HG03558 (cell line): ENCODE measurements around the gene SYNCRIP.
"Not testable (repeated sequence)": the region's sequence is repeated elsewhere in the genome, so short reads cannot be mapped to it uniquely, and the experiment has no call there.

ENCODE experiments used
- ATAC-seq: cut with Tn5 transposase; IDR thresholded peaks from one replicate; pipeline ENCODE4 v1.9.1; 2021; ENCODE audit warnings: moderate number of reproducible peaks; ENCODE audit not compliant: unreplicated experiment; ENCODE audit errors: extremely low read depth

SYNCRIP gene

GRCh38 chr6:85602100-85602499 is 40.6 kb downstream of the SYNCRIP start:
- no peak for ATAC-seq

GRCh38 chr6:85600713-85601313 is 41.9 kb downstream of the SYNCRIP start:
- ATAC-seq = no peak

GRCh38 chr6:85594197-85594930 is 48.3 kb downstream of the SYNCRIP start:
- ATAC-seq = no peak

GRCh38 chr6:85593438-85594196 is 49.1 kb downstream of the SYNCRIP start, which contains the start of gene SNX14:
SNX14 (minus strand) TSS chr6:85593858; CDS start chr6:85593718, 140 bp downstream.
- ATAC-seq = peak; percentile 79

GRCh38 chr6:85592033-85592432 is 50.7 kb downstream of the SYNCRIP start:
- no peak for ATAC-seq

GRCh38 chr6:85591207-85591606 is 51.5 kb downstream of the SYNCRIP start:
- ATAC-seq = no peak

- no peak for ATAC-seq
Measured at GRCh38 chr6:85585741-85586140, 56.9 kb downstream of the SYNCRIP start.

GRCh38 chr6:85582832-85583231 is 59.9 kb downstream of the SYNCRIP start:
- ATAC-seq = not testable (repeated sequence)

GRCh38 chr6:85581572-85581971 is 61.1 kb downstream of the SYNCRIP start:
- no peak for ATAC-seq

- ATAC-seq = no peak
Measured at GRCh38 chr6:85580878-85581267, 61.8 kb downstream of the SYNCRIP start.

GRCh38 chr6:85580118-85580877 is 62.4 kb downstream of the SYNCRIP start:
- ATAC-seq = no peak

- no peak for ATAC-seq
Measured at GRCh38 chr6:85579581-85579980, 63.1 kb downstream of the SYNCRIP start.

GRCh38 chr6:85576476-85576875 is 66.2 kb downstream of the SYNCRIP start:
- ATAC-seq = no peak

- no peak for ATAC-seq
Measured at GRCh38 chr6:85574932-85575598, 67.6 kb downstream of the SYNCRIP start.

GRCh38 chr6:85569323-85569722 is 73.4 kb downstream of the SYNCRIP start:
- ATAC-seq = no peak

- ATAC-seq = no peak
Measured at GRCh38 chr6:85568411-85568810, 74.3 kb downstream of the SYNCRIP start.

- ATAC-seq = no peak
Measured at GRCh38 chr6:85565736-85566135, 77.0 kb downstream of the SYNCRIP start.

GRCh38 chr6:85564223-85564622 is 78.5 kb downstream of the SYNCRIP start:
- not testable (repeated sequence) for ATAC-seq
